ENCODE results near the gene SEC14L1.

GRCh38 chr17:77120868-77121267 is 19.9 kb upstream of the SEC14L1 start:
- TF ChIP-seq MAZ (IDR thresholded peaks at IDR 0.05; ENCODE audit: borderline replicate concordance, low read depth, low read length) (no peak), CHD4 (IDR thresholded peaks at IDR 0.05; ENCODE audit: borderline replicate concordance) (no peak), CTCF (IDR thresholded peaks at IDR 0.05) (no peak), CHD2 (IDR thresholded peaks at IDR 0.05; ENCODE audit: low read length, partially characterized antibody) (no peak), CEBPB (IDR thresholded peaks at IDR 0.05) (no peak)

Measured in A549 (cell line).